CD4-positive, alpha-beta T cell treated with Interleukin-15 for 4 hours (primary cell): ENCODE measurements around the gene FKBP9.
A peak's percentile ranks its signal among the peaks of the same experiment; 100 is the strongest.
"Not testable (repeated sequence)": the region's sequence is repeated elsewhere in the genome, so short reads cannot be mapped to it uniquely, and the experiment has no call there.

Experiments
- DNase-seq: peaks from one replicate; pipeline ENCODE4 v3.0.0-alpha.2; 2020; ENCODE audit warnings: low spot score

The FKBP9 gene

GRCh38 chr7:33005690-33006089 is 48.5 kb downstream of the FKBP9 start:
- DNase-seq: not testable (repeated sequence)

GRCh38 chr7:33009734-33010133 is 52.5 kb downstream of the FKBP9 start:
- DNase-seq: no peak

- DNase-seq: no peak
Measured at GRCh38 chr7:33012364-33012763, 55.1 kb downstream of the FKBP9 start.

GRCh38 chr7:33024189-33024757 is 67.0 kb downstream of the FKBP9 start:
- DNase-seq: no peak

GRCh38 chr7:33035776-33036175 is 78.5 kb downstream of the FKBP9 start:
- no peak for DNase-seq

- no peak for DNase-seq
Measured at GRCh38 chr7:33038639-33039038, 81.4 kb downstream of the FKBP9 start.

GRCh38 chr7:33039257-33039902 is 82.1 kb downstream of the FKBP9 start:
- DNase-seq: peak; percentile 17

GRCh38 chr7:33039903-33040292 is 82.7 kb downstream of the FKBP9 start:
- DNase-seq: no peak

- peak; percentile 79 for DNase-seq
Measured at GRCh38 chr7:33040803-33041516, 83.7 kb downstream of the FKBP9 start.

- DNase-seq: no peak
Measured at GRCh38 chr7:33041631-33042428, 84.6 kb downstream of the FKBP9 start.

GRCh38 chr7:33043501-33044400 is 86.5 kb downstream of the FKBP9 start:
- DNase-seq: no peak

GRCh38 chr7:33044401-33044718 is 87.1 kb downstream of the FKBP9 start:
- no peak for DNase-seq

GRCh38 chr7:33044986-33045385 is 87.7 kb downstream of the FKBP9 start:
- DNase-seq: no peak

- DNase-seq: no peak
Measured at GRCh38 chr7:33048257-33048656, 91.0 kb downstream of the FKBP9 start.

- no peak for DNase-seq
Measured at GRCh38 chr7:33048704-33049103, 91.5 kb downstream of the FKBP9 start.

GRCh38 chr7:33050535-33051318 is 93.5 kb downstream of the FKBP9 start:
- peak; percentile 53 for DNase-seq

GRCh38 chr7:33053721-33054120 is 96.5 kb downstream of the FKBP9 start:
- no peak for DNase-seq

GRCh38 chr7:33054261-33054964 is 97.2 kb downstream of the FKBP9 start:
- peak; percentile 50 for DNase-seq

GRCh38 chr7:33055158-33055557 is 97.9 kb downstream of the FKBP9 start:
- DNase-seq: no peak
